ENCODE measurements around the gene ADCY5.

GRCh38 chr3:123424999-123425712, 23.7 kb downstream of the ADCY5 start:
- TF ChIP-seq CTCF (IDR thresholded peaks at IDR 0.05 in 8 of 11, conservative IDR thresholded peaks at IDR 0.05 in 3 of 11) (no peak), POLR2AphosphoS5 (IDR thresholded peaks at IDR 0.05) (no peak), POLR2A (IDR thresholded peaks at IDR 0.05) (no peak)

Measured in spleen (tissue), 7 donors.